Astrocyte (in vitro differentiated cells and primary cell): ENCODE data around the gene SLC16A7.

Experiments used
- EZH2 ChIP-seq: IDR thresholded peaks from 2 replicates; pipeline ENCODE4 v1.6.1; 2012; ENCODE audit warnings: mild to moderate bottlenecking, low read length, inconsistent platforms; ENCODE audit not compliant: insufficient read depth
- TF ChIP-seq, protein P1 (sequence below): IDR thresholded peaks from 2 replicates; pipeline ENCODE4 v1.5.1; 2011; ENCODE audit warnings: low read depth, mild to moderate bottlenecking, inconsistent platforms, low read length, moderate library complexity; ENCODE audit not compliant: insufficient read depth

DNA sequence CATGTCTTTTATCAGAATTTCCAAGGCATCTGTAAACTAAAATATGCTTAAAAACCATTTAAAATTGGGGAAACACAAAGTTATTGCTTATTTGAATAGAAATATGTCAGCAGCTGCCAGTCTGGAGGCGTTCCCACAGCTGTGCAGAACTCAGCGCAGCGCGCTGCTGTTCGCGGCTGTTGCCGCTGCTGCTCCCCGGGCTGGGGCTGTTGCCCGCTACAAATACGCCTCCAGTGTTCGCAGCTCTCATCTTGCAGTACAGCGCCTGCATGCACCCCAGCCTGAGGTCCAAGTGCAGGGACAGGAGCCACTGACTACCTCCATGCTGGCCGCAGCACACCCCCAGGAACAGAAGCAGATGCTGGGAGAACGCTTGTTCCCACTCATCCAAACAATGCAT, 216.2 kb downstream of the SLC16A7 start:
- TF ChIP-seq, protein P1, sequence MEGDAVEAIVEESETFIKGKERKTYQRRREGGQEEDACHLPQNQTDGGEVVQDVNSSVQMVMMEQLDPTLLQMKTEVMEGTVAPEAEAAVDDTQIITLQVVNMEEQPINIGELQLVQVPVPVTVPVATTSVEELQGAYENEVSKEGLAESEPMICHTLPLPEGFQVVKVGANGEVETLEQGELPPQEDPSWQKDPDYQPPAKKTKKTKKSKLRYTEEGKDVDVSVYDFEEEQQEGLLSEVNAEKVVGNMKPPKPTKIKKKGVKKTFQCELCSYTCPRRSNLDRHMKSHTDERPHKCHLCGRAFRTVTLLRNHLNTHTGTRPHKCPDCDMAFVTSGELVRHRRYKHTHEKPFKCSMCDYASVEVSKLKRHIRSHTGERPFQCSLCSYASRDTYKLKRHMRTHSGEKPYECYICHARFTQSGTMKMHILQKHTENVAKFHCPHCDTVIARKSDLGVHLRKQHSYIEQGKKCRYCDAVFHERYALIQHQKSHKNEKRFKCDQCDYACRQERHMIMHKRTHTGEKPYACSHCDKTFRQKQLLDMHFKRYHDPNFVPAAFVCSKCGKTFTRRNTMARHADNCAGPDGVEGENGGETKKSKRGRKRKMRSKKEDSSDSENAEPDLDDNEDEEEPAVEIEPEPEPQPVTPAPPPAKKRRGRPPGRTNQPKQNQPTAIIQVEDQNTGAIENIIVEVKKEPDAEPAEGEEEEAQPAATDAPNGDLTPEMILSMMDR: no peak
- no peak for TF ChIP-seq EZH2
